ENCODE data around the gene GSG1L2. TPM values are rescaled to one million over a fixed set of nuclear protein-coding genes. Genes with fewer than 3 reads are reported as not detected.

Gene GSG1L2
- polyA plus RNA-seq, 10 donors: not detected

DNA sequence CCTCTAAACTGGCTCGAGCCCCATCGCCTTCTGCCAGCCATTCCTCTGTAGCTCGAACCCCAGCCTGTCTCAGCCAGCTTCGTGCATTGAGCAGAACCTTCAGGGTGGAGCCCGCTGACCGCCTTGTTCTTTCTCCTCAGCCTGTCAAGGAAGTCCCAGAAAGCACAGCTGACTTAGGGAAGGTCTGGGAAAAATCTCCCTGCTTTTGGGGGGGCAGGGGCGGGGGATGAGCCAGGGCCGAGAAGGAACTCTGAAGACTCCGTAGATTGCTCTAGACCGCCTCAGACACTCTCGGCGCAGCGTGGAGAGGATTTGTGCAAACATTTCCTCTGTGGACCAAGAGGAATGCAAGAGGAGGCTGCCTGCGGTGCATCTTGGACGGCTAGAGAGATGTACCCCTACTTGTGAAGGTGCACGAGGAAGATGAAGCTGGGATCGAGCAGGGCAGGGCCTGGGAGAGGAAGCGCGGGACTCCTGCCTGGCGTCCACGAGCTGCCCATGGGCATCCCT lies 3.8 kb upstream of the GSG1L2 start, which contains the start of gene GLP2R:
TSS of gene GLP2R (plus strand) at position 284 of the 510 bp plus-strand sequence. CDS start at position 424, 140 bp downstream.
- DNase-seq: no peak

DNA sequence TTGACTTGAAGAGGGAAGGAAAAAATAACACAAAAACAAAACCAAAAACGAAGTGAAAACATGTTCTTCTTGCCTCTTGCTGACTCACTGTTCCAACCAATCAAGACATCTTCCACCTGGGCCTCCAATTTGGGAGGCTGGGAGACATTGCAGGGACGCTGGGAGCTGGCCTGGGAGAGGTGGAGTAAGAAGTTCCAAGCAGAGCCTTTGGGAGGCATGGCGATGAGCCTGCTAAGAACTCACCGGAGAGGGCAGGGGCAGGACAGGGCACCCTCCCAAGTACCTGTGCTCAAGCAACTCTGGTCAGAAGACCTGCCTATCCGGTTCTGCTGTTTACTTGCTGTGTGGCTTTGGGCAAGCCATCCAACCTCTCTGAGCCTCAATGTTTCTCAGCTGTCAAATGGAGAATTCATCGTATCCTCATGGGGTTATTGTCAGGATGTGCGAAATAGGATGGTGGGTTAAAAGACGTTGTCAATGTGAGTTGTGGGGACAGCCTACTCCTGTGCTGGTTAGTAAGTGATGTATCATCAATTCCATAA lies 3.0 kb upstream of the GSG1L2 start:
- DNase-seq: no peak

DNA sequence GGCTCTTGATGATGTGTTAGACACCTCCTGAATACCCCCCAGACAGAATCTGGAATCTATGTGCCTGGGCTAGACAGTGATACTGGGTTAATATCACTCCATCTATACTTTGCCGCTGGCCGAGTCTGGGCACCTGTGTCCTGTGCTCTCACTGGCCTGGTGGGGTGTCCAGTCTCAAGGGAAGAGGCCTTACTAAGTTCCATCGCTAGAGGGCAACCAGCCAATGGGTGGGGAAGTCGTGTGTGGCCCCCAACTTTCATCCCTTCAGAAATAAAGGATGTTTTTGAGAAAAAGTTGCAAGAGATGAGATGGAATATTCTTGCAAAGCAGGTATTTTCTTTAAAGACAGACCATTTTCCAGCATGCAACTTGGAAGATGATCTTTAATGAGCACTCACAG lies 2.2 kb upstream of the GSG1L2 start:
- DNase-seq: no peak

DNA sequence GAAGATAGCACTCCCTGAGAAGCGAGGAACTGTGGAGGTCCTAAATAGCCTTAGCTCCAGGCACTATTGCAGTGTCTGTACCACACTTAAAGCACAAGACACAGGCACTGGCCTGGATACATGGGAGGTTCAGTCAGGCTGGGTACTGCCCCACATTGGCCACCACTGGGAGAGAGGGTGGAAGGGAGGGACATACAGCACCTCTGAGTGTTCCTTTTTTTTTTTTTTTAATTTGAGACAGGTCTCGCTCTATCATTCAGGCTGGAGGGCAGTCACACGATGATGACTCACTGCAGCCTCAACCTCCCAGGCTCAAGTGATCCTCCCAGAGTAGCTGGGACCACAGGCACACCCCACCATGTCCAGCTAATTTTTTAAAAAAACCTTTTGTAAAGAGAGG lies 1.4 kb downstream of the GSG1L2 start:
- no peak for DNase-seq

DNA sequence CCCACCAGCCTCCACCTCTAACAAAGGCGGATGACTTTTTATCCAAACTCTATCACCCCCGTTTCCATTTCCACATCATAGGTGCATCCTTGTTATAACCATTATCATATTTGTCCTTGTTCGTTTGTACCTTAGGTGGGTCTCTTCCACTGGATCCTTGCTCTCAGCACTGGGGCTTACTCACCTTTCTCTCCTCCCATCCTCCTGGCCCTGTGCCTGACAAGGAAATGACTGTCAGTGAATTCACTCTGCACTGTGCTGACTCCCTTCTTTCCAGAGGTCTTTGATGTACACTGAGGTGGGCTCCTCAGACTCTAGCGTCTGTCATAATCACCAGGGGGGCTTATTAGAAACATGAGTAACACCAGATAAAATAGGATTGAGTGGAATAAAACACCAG lies 3.1 kb downstream of the GSG1L2 start:
- no peak for DNase-seq

DNA sequence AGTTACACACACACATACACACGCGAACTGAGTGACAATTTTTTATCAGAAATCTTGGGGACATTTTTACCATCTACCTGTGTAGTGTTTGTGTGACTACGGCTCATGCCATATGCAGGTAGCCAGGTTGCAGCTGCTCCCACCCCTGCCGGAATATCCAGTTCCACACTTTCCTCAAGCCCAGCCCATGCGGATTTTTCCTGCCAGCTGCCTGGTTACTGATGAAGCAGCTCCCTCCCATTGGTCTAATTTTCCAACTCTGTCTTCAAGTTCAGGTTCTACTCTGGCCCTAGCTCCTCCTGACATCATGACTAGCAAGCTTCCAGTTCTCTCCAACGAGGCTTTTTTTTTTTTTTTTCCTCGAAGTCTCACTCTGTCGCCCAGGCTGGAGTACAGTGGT lies 4.8 kb downstream of the GSG1L2 start:
- DNase-seq: peak; percentile 9 to 30 (median 22)

DNA sequence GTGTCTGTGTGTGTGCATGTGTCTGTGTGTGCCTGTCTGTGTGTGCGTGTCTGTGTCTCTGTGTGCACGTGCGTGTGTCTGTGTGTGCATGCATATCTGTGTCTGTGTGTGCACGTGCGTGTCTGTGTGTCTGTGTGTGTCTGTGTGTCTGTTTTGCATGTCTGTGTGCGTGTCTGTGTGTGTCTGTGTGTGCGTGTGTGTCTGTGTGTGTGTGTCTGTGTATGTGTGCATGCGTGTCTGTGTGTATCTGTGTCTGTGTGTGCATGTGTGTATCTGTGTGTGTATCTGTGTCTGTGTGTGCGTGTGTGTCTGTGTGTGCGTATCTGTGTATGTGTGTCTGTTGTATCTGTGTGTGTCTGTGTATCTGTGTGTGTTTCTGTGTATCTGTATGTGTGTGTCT lies 5.4 kb downstream of the GSG1L2 start:
- no peak for DNase-seq

DNA sequence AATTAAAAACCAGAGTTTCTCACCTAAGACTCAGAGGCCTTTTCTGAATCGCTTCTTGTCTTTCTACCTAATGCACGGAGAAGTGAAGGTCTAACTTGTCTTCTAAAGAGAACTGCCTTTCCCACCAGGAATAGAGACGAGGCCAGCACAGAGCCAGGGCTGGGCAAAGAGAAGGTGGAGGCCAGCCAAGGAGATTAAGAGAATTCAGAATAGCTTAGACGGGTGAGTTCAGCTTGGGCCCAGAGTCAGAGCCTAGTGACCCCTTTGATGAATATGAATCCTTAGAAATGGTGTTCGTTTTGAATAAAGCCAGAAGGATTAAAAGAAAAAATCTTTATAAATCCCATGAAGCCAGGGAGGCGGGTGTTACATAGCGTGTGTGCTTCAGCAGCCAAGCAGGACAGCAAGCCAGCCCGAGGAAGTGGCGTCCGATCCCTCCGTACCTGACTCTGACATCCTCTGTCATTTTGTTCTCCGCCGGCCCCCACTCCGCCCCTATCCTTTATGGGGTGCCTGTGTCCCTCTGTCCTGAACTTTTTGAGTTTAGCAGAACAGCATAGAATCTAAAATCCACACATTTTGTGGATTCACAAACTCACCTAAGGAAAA lies 7.4 kb downstream of the GSG1L2 start:
- no peak for DNase-seq

DNA sequence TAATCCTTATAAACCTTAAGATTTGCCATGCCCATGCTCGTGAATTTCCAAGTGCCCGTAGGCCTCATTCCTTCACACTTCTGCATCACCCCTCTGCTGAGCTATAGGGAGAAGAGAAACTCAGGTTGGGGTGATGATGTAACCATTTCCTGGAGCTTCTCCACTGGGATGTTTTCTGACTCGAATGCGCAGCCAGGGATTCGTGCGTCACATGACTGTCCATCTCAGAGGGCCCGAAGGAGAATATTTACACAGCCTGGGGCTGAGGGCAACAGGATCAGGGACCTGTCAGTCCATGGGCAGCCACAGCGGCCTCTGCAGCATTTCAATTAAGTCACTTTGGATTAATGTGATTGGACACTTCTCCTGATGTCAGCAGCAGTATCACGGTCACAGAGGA lies 8.7 kb downstream of the GSG1L2 start:
- no peak for DNase-seq

DNA sequence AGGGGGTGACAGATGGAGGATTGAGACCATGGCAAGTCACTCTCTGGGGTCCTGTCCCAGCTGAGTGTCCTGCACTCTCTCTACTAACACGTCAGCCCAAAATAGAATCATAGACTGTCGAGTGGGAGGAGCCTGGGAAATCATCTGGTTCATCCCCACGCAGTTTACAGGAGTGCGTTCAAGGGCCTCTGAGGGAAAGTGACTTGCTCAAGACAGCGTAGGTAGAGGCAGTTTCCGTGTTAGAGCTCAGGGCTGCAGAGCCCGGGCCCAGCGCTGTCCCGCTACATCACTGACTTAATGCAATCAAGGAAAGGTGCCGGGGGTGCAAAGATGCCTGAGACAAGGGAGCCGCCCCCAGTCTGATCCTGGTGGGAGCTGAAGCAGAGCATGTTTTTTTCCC lies 10.3 kb downstream of the GSG1L2 start:
- no peak for DNase-seq

DNA sequence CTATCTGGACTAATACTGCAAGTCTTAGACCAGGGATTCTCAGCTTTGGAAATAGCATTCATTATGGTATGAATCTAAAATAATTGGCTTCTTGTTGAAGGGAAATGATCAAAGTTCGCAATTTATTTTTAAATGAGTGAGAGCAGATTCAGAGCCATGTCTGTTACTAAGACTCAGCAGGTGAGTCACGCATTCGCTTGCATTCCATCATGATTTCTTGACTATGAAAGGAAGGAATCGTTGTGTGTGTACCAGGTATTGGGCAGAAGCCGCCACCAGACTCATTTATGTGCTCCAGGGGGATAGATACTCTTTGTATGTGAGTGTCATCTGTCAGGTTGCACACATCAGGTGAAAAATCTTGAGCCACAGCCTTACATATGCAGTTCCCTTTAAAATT lies 10.8 kb downstream of the GSG1L2 start:
- no peak for DNase-seq

DNA sequence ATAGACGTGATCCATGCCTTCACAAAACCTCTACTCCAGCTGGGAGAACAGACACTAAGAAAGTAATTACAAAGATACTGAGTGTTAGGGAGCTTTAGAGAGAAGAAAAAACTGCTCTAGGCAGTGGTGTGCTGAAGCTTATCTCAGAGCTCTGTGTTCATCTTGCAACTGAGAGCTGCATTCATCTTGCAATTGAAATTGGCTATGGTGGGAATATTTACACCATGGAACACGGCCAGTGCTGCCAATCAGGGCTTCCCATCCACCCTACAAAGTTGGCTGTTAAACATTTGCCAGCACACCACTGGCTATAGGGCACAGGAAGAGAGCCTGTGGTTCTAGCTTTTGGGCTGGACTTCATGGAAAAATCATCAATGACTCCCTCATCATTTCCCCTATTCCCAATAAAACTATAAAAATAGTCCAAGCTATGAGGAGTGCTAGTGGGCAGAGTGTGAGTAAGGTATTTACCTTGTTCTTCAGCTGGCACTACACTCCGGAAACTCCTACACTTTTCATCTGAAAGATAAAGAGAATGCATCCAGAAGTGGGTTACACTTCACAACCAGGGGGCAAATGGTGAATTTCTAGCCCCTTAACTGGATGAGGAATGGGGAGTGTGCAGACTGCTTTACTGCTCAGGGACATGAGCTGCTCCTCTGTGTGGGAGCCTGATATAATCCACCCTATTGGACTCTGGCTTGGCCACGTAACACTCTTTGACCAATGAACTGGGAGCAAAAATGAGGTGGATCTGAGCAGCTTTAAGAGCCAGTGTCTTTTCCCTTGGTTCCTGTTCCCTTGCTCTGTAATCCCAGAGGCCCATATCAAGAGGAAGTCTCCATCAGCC lies 11.6 kb downstream of the GSG1L2 start:
- no peak for DNase-seq

DNA sequence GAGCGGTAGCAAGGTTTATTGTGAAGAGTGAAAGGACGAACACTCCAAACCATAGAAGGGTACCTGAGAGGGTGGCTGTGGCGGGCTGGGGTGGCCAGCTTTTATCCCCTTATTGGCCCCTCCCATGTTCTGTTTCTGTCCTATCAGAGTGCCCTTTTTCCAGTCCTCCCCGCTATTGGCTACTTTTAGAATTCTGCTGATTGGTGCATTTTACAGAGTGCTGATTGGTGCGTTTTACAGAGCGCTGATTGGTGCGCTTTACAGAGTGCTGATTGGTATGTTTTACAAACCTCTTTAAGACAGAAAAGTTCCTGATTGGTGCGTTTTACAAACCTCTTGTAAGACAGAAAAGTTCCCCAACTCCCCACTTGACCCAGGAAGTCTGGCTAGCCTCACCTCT lies 12.5 kb downstream of the GSG1L2 start:
- DNase-seq: no peak

DNA sequence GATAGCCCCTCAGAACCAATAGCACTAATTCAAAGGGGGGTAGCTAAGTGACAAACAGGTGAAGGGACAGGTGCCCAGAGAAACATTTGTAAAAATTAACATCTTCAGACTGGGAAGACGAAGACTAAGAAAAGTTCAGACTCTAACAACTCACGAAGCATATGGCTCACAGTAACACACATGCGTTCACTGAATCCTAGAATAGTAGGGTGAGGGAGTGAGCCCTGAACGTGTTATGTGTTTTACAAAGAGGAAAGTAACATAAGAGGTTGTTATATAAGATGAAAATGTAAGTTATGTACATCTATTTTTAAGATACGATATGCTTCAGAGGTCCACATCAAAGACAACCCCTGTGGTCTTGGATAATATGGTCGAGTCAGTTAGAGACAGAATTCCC lies 15.2 kb downstream of the GSG1L2 start:
- no peak for DNase-seq

DNA sequence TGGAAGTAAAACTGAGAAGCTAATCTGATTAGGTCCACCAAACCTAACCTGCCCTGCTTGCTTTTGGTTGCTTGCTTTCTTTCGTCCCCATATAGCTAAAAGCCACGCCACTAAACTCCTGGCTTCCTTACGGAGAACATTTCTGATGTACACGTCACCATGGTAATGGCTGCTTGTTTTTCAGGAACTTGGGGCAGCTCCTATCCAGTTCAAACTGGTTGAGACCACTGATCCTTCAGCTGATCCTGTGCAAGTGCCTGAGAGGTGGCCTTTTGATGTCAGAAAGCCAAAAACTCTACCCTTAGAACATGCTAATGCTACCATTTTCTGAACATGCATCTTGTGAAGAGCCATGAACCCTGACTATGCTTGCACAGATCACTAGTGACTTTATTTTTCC lies 16.1 kb downstream of the GSG1L2 start:
- DNase-seq: no peak

DNA sequence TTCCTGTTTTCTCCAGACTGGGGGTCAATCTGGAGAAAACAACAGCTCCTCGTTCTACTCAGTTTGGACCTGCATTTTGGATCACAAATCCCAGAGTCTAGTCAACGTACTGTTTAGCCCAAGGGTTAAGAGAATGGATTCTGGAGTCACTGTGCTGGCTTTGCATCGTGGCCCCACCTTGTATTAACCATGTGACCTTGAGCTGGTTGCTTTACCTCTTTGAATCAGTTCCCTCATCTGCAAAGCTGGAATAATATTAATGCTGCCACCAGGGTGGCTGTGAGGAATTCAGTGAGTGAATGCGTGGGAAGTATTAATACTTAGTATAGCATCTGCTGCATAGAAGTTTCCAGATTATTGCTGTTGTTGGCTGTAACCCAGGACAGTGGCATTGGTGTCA lies 19.2 kb downstream of the GSG1L2 start:
- no peak for DNase-seq

DNA sequence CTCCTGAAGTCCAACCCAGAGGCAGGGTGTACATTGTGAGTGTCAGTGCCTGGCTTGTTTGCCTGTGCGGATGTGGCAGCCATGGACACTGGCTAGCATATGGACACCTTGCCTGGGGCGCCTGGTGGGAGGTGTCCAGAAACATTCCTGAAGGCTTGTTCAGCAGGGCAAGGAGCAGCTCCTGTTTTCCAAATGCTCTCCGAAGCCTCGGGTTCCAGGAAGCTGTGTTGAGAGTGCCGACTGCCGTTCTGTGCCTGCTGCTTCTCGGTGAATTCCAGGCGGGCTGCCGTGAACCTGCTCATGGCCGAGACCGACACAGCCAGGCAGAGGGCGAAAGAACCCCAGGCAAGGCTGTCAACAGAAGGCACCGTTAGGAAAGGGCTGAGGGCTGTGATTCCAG lies 19.6 kb downstream of the GSG1L2 start:
- no peak for DNase-seq

DNA sequence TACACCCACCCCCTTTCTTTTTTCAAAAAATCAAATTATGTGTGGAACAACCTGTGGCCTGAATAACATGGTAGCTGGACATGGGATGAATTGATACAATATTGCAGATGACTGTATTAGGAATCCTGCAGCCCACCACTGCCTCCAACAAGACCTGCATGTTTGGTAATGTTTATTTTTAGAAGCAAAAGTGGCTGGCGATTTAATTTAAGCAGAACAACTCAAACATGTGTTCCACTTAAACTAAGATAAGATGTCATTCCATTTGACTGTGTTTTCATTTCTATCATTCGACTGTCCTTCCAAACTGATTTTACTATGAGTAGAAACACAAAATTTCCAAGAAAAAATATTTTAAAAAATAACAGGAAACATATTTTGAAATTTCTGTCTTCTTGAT lies 20.4 kb downstream of the GSG1L2 start:
- no peak for DNase-seq

DNA sequence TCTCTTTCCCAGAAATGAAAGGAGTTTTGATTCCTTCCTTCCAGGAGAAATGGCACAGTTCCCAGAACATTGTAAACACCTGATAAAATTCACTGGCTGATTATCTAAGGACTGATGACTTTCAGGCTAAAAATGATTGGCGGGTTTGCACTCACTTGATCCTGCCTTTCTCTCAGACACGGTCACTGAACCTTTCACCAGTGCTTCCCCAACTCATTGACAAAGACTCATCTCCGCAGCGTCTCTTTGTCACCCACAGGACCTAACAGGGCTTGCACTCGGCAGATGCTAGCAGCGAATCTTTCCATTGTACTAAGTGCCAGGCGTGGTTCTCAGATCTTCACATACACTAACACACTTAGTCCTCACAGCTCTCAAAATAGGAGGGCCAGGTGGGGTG lies 23.2 kb downstream of the GSG1L2 start:
- DNase-seq: no peak

DNA sequence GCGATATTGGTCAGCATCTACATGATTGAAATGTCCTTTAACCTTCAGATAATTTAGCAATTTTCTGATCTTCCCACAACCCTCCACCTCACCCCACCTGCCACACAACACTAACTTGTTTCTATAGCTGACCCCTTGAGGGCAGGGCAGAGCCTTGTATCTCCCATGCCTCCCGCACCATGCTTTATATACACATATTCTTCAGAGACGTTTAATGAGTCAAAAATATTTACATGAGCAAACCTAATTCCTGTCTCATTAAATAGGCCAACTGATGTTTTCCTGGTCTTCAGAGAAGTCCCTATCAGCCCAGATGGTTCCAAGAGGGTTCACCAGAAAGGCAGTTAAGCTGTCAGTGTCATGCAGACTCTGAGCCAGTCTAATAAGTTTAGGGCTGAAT lies 23.9 kb downstream of the GSG1L2 start:
- DNase-seq: no peak

DNA sequence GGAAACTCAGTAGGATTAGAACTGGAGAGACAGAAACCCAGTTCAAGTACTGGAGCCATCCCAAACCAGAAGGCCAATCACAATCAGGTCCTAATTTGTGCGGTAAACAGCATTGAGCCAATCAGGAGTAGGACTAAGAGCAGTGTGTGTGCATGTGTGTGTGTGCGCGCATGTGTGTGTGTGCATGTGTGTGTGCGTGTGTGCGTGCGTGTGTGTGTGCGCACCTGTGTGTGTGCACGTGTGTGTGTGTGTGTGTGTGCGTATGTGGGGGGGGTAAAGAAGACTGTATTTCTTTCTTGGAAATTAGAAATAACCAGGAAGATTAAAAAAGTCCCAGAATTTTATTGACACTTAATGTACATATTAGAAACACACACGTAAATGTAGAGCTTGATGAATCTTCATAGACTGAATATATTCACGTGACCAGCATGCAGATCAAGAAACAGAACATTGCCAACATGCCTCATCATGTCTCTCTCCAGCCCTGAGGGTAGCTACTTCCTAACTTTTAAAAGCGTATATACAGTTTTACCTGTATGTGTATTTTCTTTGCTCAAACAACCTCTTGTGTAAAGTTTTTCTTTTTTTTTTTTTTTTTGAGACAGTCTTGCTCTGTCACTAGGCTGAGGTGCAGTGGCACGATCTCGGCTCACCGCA lies 29.6 kb downstream of the GSG1L2 start:
- no peak for DNase-seq
